GM23338 (cell line): ENCODE results near the gene YWHAH. TPM values are rescaled to one million over a fixed set of nuclear protein-coding genes. Genes with fewer than 3 reads are reported as not detected.

ENCODE experiments used
- ATAC-seq: fragments of 200-7000 bp; cut with Tn5 transposase; 3 replicates; pipeline ENCODE4 v1.9.1; 2020
- DNase-seq: peaks from one replicate; pipeline ENCODE4 v3.0.0-alpha.2; 2015; ENCODE audit warnings: low spot score
- H2AFZ ChIP-seq: fragments of 200-600 bp; sonication (generic); 2 replicates; pipeline ENCODE4 v1.8.0; 2016; ENCODE audit warnings: antibody characterized with exemption, mild to moderate bottlenecking, moderate library complexity
- H3F3A ChIP-seq: fragments of 200-600 bp; sonication (generic); replicated peaks from 2 replicates; pipeline ENCODE4 v1.8.0; 2017; ENCODE audit warnings: antibody characterized with exemption, mixed run types, low read depth
- H3K27ac ChIP-seq: fragments of 200-600 bp; sonication (generic); 2 replicates; pipeline ENCODE4 v1.6.1; 2016; ENCODE audit warnings: low read depth
- H3K27me3 ChIP-seq: fragments of 200-600 bp; sonication (generic); 2 replicates; pipeline ENCODE4 v1.8.0; 2016; ENCODE audit warnings: mild to moderate bottlenecking, mixed run types, moderate library complexity; ENCODE audit not compliant: insufficient read depth
- H3K36me3 ChIP-seq: fragments of 200-600 bp; sonication (generic); 2 replicates; pipeline ENCODE4 v1.8.0; 2016; ENCODE audit warnings: mild to moderate bottlenecking; ENCODE audit not compliant: insufficient read depth
- H3K4me1 ChIP-seq: fragments of 200-600 bp; sonication (generic); 2 replicates; pipeline ENCODE4 v1.8.0; 2016; ENCODE audit warnings: mild to moderate bottlenecking, moderate library complexity; ENCODE audit not compliant: insufficient read depth
- H3K4me2 ChIP-seq: fragments of 200-600 bp; sonication (generic); 2 replicates; pipeline ENCODE4 v1.7.1; 2017; ENCODE audit warnings: mixed run types
- H3K4me3 ChIP-seq: fragments of 200-600 bp; sonication (generic); 2 replicates; pipeline ENCODE4 v1.6.1; 2016; ENCODE audit warnings: mixed run types
- H3K79me2 ChIP-seq: fragments of 200-600 bp; sonication (generic); replicated peaks from 2 replicates; pipeline ENCODE4 v1.8.0; 2017; ENCODE audit warnings: mild to moderate bottlenecking; ENCODE audit not compliant: insufficient read depth
- H3K9me2 ChIP-seq: fragments of 200-600 bp; sonication (generic); 2 replicates; pipeline ENCODE4 v1.8.0; 2017; ENCODE audit not compliant: insufficient read depth
- H4K20me1 ChIP-seq: fragments of 200-600 bp; sonication (generic); replicated peaks from 2 replicates; pipeline ENCODE4 v1.8.0; 2017; ENCODE audit warnings: mild to moderate bottlenecking; ENCODE audit not compliant: insufficient read depth
- H3K27ac Mint-ChIP-seq: 2 replicates; pipeline ENCODE4 v1.8.0; 2020; ENCODE audit warnings: inconsistent platforms, mild to moderate bottlenecking, moderate library complexity, mixed read lengths
- H3K27me3 Mint-ChIP-seq: 3 replicates; pipeline ENCODE4 v1.8.0; 2022; ENCODE audit warnings: low read depth, mild to moderate bottlenecking, moderate library complexity, mixed read lengths, inconsistent platforms; ENCODE audit not compliant: insufficient read depth, poor library complexity
- H3K36me3 Mint-ChIP-seq: 3 replicates; pipeline ENCODE4 v1.8.0; 2021; ENCODE audit warnings: low read depth, mild to moderate bottlenecking, inconsistent platforms, moderate library complexity, mixed read lengths
- H3K4me1 Mint-ChIP-seq: 3 replicates; pipeline ENCODE4 v1.8.0; 2020; ENCODE audit warnings: mild to moderate bottlenecking, inconsistent platforms, mixed read lengths
- H3K4me3 Mint-ChIP-seq: 3 replicates; pipeline ENCODE4 v1.8.0; 2021; ENCODE audit warnings: moderate library complexity, mild to moderate bottlenecking, inconsistent platforms, mixed read lengths
- H3K9me3 Mint-ChIP-seq: 3 replicates; pipeline ENCODE4 v1.8.0; 2020; ENCODE audit warnings: moderate library complexity, mild to moderate bottlenecking, inconsistent platforms, mixed read lengths
- ETS1 ChIP-seq: IDR thresholded peaks from 2 replicates; pipeline ENCODE4 v1.6.1; 2016; ENCODE audit warnings: antibody characterized with exemption
- NANOG ChIP-seq: IDR thresholded peaks from 2 replicates; pipeline ENCODE4 v1.6.1; 2016; ENCODE audit warnings: antibody characterized with exemption, borderline replicate concordance
- POLR2AphosphoS5 ChIP-seq: IDR thresholded peaks from 2 replicates; pipeline ENCODE4 v1.6.1; 2016; ENCODE audit warnings: antibody characterized with exemption, low read depth
- ZNF114 ChIP-seq: fragments of 250-450 bp; sonication (Bioruptor Pico); IDR thresholded peaks from 2 replicates; pipeline ENCODE4 v1.5.0; 2020; ENCODE audit warnings: mild to moderate bottlenecking, moderate library complexity
- ZNF331 ChIP-seq: fragments of 250-450 bp; sonication (Bioruptor Pico); IDR thresholded peaks from 2 replicates; pipeline ENCODE4 v1.5.0; 2020; ENCODE audit warnings: low read depth, mild to moderate bottlenecking, moderate library complexity
- ZNF462 ChIP-seq: fragments of 250-450 bp; sonication (Bioruptor Pico); IDR thresholded peaks from 2 replicates; pipeline ENCODE4 v1.5.0; 2020; ENCODE audit warnings: mild to moderate bottlenecking, moderate library complexity
- polyA plus RNA-seq: library from polyadenylated mRNA; unstranded; fragments of >200 nt; fragmentation: Nextera tagmentation; extraction: Ambion mirVana; gene quantifications from 2 replicates; pipeline ENCODE4 v1.2.1, GENCODE V29; 2016
- total RNA-seq: library from RNA; depleted of rRNA; stranded (reverse); fragments of >200 nt; shearing (Covaris generic); gene quantifications from 2 replicates; pipeline ENCODE4 v1.2.3, GENCODE V29; 2014
- TF ChIP-seq, protein P1 (sequence below): IDR thresholded peaks from one replicate; pipeline ENCODE4 v1.6.1; 2018; ENCODE audit warnings: antibody characterized with exemption; ENCODE audit not compliant: unreplicated experiment
- TF ChIP-seq, protein P2 (sequence below), 2 experiments: fragments of 200-600 bp in 1 of 2; sonication (generic) in 1 of 2; conservative IDR thresholded peaks; 2 replicates each; pipeline versions ENCODE4 v1.5.1 to v1.6.1; 2016 to 2017; ENCODE audit warnings: antibody characterized with exemption in 2 of 2, low read depth in 2 of 2, mild to moderate bottlenecking in 2 of 2, moderate library complexity in 1 of 2

Gene YWHAH
- total and polyA plus RNA-seq, 2 experiments from 2014 or later: 277 to 283 TPM

DNA sequence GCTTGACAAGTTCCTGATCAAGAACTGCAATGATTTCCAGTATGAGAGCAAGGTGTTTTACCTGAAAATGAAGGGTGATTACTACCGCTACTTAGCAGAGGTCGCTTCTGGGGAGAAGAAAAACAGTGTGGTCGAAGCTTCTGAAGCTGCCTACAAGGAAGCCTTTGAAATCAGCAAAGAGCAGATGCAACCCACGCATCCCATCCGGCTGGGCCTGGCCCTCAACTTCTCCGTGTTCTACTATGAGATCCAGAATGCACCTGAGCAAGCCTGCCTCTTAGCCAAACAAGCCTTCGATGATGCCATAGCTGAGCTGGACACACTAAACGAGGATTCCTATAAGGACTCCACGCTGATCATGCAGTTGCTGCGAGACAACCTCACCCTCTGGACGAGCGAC, 12.0 kb downstream of the YWHAH start:
- Mint-ChIP-seq H3K4me3 (no peak overlapping the region), H3K27me3 (peaks cover 7% of the 10 kb centered on the region), H3K36me3 (peaks cover 50% of the 10 kb centered on the region), H3K27ac (no peak overlapping the region), H3K4me1 (peaks cover 45% of the 10 kb centered on the region), H3K9me3 (no peaks in the 10 kb centered on the region)
- H3K4me1 ChIP-seq: peaks cover 31% of the 10 kb centered on the region
- peaks cover 50% of the 10 kb centered on the region for H4K20me1 ChIP-seq
- H2AFZ ChIP-seq: no peak overlapping the region
- no peak overlapping the region for H3K4me3 ChIP-seq
- ATAC-seq (no peak), DNase-seq (no peak)
- H3K9me2 ChIP-seq: no peaks in the 10 kb centered on the region
- TF ChIP-seq, protein P1, sequence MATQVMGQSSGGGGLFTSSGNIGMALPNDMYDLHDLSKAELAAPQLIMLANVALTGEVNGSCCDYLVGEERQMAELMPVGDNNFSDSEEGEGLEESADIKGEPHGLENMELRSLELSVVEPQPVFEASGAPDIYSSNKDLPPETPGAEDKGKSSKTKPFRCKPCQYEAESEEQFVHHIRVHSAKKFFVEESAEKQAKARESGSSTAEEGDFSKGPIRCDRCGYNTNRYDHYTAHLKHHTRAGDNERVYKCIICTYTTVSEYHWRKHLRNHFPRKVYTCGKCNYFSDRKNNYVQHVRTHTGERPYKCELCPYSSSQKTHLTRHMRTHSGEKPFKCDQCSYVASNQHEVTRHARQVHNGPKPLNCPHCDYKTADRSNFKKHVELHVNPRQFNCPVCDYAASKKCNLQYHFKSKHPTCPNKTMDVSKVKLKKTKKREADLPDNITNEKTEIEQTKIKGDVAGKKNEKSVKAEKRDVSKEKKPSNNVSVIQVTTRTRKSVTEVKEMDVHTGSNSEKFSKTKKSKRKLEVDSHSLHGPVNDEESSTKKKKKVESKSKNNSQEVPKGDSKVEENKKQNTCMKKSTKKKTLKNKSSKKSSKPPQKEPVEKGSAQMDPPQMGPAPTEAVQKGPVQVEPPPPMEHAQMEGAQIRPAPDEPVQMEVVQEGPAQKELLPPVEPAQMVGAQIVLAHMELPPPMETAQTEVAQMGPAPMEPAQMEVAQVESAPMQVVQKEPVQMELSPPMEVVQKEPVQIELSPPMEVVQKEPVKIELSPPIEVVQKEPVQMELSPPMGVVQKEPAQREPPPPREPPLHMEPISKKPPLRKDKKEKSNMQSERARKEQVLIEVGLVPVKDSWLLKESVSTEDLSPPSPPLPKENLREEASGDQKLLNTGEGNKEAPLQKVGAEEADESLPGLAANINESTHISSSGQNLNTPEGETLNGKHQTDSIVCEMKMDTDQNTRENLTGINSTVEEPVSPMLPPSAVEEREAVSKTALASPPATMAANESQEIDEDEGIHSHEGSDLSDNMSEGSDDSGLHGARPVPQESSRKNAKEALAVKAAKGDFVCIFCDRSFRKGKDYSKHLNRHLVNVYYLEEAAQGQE: no peak
- TF ChIP-seq, protein P2, sequence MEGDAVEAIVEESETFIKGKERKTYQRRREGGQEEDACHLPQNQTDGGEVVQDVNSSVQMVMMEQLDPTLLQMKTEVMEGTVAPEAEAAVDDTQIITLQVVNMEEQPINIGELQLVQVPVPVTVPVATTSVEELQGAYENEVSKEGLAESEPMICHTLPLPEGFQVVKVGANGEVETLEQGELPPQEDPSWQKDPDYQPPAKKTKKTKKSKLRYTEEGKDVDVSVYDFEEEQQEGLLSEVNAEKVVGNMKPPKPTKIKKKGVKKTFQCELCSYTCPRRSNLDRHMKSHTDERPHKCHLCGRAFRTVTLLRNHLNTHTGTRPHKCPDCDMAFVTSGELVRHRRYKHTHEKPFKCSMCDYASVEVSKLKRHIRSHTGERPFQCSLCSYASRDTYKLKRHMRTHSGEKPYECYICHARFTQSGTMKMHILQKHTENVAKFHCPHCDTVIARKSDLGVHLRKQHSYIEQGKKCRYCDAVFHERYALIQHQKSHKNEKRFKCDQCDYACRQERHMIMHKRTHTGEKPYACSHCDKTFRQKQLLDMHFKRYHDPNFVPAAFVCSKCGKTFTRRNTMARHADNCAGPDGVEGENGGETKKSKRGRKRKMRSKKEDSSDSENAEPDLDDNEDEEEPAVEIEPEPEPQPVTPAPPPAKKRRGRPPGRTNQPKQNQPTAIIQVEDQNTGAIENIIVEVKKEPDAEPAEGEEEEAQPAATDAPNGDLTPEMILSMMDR (conservative IDR thresholded peaks at IDR 0.05; ENCODE audit: low read depth in 2 of 2): no peak
- TF ChIP-seq ETS1: no peak
- TF ChIP-seq POLR2AphosphoS5: no peak
- no peak for TF ChIP-seq ZNF331
- no peak for TF ChIP-seq ZNF462
- no peak for TF ChIP-seq NANOG
- TF ChIP-seq ZNF114 (CRISPR knock-in tag): no peak
- H3F3A ChIP-seq: peaks cover 10% of the 10 kb centered on the region; the same call in 1 of the 2 replicates
- peaks cover 50% of the 10 kb centered on the region for H3K79me2 ChIP-seq
- no peaks in the 10 kb centered on the region for H3K27me3 ChIP-seq
- no peak overlapping the region for H3K27ac ChIP-seq
- H3K36me3 ChIP-seq: peaks cover 12% of the 10 kb centered on the region
- H3K4me2 ChIP-seq: no peak overlapping the region
